Skeletal muscle tissue (tissue), 4 donors: ENCODE results near the gene PIK3CD. TPM values are rescaled to one million over a fixed set of nuclear protein-coding genes. Genes with fewer than 3 reads are reported as not detected.
"Not testable (repeated sequence)": the region's sequence is repeated elsewhere in the genome, so short reads cannot be mapped to it uniquely, and the experiment has no call there.

Source experiments
- H3K27ac ChIP-seq: one replicate; pipeline ENCODE4 v1.7.0; 2013; ENCODE audit warnings: mild to moderate bottlenecking, low read depth, low read length, inconsistent platforms
- H3K27me3 ChIP-seq, 3 donors: one replicate each; pipeline ENCODE4 v1.7.0; 2013; ENCODE audit warnings: low read length in 3 of 3; ENCODE audit not compliant: control insufficient read depth in 3 of 3, insufficient read depth in 3 of 3
- H3K36me3 ChIP-seq, 3 donors: one replicate each; pipeline ENCODE4 v1.7.0; 2013; ENCODE audit warnings: low read length in 3 of 3; ENCODE audit not compliant: control insufficient read depth in 3 of 3, insufficient read depth in 3 of 3
- H3K4me1 ChIP-seq, 3 donors: one replicate each; pipeline ENCODE4 v1.7.0; 2013; ENCODE audit warnings: low read length in 3 of 3, mild to moderate bottlenecking in 3 of 3; ENCODE audit not compliant: control insufficient read depth in 3 of 3, insufficient read depth in 3 of 3
- H3K4me3 ChIP-seq, 3 donors: one replicate each; pipeline ENCODE4 v1.7.0; 2013; ENCODE audit warnings: low read length in 3 of 3
- H3K9ac ChIP-seq, 3 donors: one replicate each; pipeline ENCODE4 v1.7.0; 2013; ENCODE audit warnings: low read length in 3 of 3, mild to moderate bottlenecking in 3 of 3, moderate library complexity in 2 of 3, low read depth in 1 of 3
- H3K9me3 ChIP-seq, 3 donors: one replicate each; pipeline ENCODE4 v1.7.0; 2013; ENCODE audit warnings: low read length in 3 of 3; ENCODE audit not compliant: control insufficient read depth in 3 of 3
- total RNA-seq: library from RNA; depleted of rRNA; stranded (reverse); fragments of >200 nt; gene quantifications from one replicate; pipeline ENCODE4 v1.2.3, GENCODE V29; 2014
- donor health status: Osteomylitis.

The PIK3CD gene
- total RNA-seq, 1 donor from 2014 or later, result 4.2 TPM

DNA sequence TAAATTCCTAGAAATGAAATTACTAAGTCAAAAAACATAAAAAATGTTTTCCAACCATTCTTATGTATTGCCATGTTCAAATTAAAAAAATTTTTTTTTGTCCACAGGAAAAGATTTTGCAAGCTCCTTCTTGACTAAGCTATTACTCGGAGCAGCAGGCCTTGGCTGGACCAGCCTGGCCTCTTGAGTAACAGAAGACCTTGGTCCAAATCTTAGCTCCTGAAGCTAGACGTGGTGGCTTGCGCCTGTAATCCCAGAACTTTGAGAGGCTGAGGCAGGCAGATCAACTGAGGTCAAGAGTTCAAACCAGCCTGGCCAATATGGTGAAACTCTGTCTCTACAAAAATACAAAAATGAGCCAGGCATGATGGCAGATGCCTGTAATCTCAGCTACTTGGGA, 94.7 kb downstream of the PIK3CD start:
- peaks cover 26 to 40% (median 35%) of the 10 kb centered on the region in 3 donors for H3K36me3 ChIP-seq
- no peaks in the 10 kb centered on the region for H3K9me3 ChIP-seq
- no peak overlapping the region for H3K9ac ChIP-seq
- H3K4me3 ChIP-seq, result no peak overlapping the region
- H3K4me1 ChIP-seq, result no peaks in the 10 kb centered on the region
- no peak overlapping the region for H3K27ac ChIP-seq
- no peaks in the 10 kb centered on the region for H3K27me3 ChIP-seq

DNA sequence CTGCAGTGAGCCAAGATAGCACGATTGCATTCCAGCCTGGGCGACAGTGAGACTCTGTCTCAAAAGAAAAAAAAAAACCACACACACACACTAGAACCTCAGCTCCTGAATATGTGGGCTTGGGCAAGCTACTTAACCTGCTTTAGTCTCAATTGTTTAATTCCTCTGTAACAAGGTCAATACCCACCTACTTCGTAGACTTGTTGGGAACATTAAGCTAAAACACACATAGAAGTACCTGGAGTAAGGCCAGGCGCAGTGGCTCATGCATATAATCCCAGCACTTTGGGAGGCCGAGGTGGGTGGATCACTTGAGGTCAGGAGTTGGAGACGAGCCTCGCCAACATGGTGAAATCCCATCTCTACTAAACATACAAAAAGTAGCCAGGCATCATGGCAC, 95.1 kb downstream of the PIK3CD start:
- H3K36me3 ChIP-seq, result peaks cover 28 to 42% (median 36%) of the 10 kb centered on the region in 3 donors
- H3K4me3 ChIP-seq, result no peak overlapping the region
- H3K4me1 ChIP-seq, result no peaks in the 10 kb centered on the region
- H3K27ac ChIP-seq, result no peak overlapping the region
- H3K9me3 ChIP-seq, result no peaks in the 10 kb centered on the region
- H3K27me3 ChIP-seq, result no peaks in the 10 kb centered on the region
- H3K9ac ChIP-seq, result no peak overlapping the region

DNA sequence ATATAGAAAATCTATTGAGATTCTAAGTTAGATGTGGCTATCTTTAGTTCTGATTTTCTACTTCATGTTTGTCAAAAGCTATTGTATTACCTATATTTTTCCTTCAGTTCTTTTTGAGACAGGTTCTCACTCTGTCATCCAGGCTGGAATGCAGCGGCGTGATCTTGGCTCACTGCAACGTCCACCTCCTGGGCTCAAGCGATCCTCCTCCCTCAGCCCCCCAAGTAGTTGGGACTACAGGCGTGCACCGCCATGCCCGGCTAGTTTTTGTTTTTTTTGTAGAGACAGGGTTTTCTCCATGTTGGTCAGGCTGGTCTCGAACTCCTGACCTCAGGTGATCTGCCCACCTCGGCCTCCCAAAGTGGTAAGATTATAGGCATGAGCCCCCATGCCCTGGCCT, 96.9 kb downstream of the PIK3CD start:
- H3K27me3 ChIP-seq, H3K9ac ChIP-seq, H3K9me3 ChIP-seq, H3K4me1 ChIP-seq, H3K4me3 ChIP-seq, H3K27ac ChIP-seq: not testable (repeated sequence)
- peaks cover 29 to 46% (median 35%) of the 10 kb centered on the region in 3 donors for H3K36me3 ChIP-seq

DNA sequence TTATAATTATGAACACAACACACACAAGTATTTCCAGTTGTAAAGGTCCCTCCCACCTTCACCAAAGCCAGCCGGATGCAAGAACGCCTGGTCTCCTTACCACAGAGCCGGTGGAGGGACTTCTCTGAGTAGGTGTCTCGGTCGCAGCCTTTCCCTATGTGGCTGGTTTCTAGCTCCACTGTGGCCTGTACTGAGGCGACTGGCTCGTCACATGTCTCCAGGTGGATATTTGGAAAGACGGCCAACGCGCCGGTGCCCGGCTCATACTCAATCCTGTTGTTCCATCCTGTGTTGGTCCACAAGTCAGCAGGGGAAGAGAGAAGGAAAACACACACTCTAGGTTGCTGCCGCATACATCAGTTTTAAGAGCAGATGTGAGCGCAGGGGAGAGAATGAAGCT, 97.8 kb downstream of the PIK3CD start:
- Histone ChIP-seq H3K9me3 (no peaks in the 10 kb centered on the region), H3K27me3 (no peaks in the 10 kb centered on the region), H3K9ac (no peak overlapping the region), H3K27ac (no peak overlapping the region), H3K4me3 (no peak overlapping the region), H3K4me1 (peaks cover 0 to 5% (median 0%) of the 10 kb centered on the region in 3 donors), H3K36me3 (peaks cover 22 to 36% (median 29%) of the 10 kb centered on the region in 3 donors)

DNA sequence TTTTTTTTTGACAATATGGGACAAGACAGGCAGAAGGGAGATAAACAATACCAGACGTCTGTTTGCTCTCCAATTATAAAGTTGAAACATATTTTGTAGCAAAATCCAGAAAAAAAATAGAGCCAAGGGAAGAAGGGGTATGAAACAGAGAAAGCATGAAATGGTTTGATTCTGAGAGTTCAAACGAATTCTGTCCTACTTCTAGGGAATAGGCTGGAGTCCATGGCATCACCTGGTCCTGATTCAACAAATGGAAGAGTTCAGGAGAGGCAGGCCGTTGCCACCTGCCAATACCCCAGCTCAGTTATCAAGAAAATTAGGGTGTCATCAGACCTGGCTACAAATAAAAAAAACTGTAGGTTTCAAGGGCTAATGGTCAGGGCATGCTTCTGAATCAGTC, 100.4 kb downstream of the PIK3CD start:
- H3K9ac ChIP-seq, result no peak overlapping the region
- H3K27me3 ChIP-seq, result no peaks in the 10 kb centered on the region

DNA sequence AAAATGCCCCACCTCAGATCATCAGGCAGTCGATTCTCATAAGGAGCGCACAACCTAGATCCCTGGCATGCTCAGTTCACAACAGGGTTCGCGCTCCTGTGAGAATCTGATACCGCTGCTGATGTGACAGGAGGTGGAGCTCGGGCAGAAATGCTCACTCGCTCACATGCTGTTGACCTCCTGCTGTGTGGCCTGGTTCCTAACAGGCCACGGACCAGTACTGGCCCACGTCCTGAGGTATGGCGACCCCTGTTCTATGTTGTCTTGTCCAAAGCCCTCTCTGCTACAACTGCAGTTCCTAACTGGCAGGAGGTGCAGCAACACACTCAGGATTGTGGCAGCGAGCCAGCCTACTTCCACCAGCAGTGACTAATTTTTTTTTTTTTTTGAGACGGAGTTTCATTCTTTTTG, 101.6 kb downstream of the PIK3CD start:
- no peaks in the 10 kb centered on the region for H3K27me3 ChIP-seq
- peak overlapping the region; percentile 25 for H3K27ac ChIP-seq
- H3K4me1 ChIP-seq, result peaks cover 0 to 5% (median 0%) of the 10 kb centered on the region in 3 donors
- H3K9ac ChIP-seq, result no peak overlapping the region
- H3K36me3 ChIP-seq, result peaks cover 17 to 31% (median 28%) of the 10 kb centered on the region in 3 donors
- no peaks in the 10 kb centered on the region for H3K9me3 ChIP-seq
- no peak overlapping the region for H3K4me3 ChIP-seq

More for the DNA sequence above, 100.4 kb downstream of the PIK3CD start:
- no peak overlapping the region for H3K4me3 ChIP-seq
- H3K27ac ChIP-seq, result no peak overlapping the region
- peaks cover 0 to 5% (median 0%) of the 10 kb centered on the region in 3 donors for H3K4me1 ChIP-seq
- no peaks in the 10 kb centered on the region for H3K9me3 ChIP-seq
- H3K36me3 ChIP-seq, result peaks cover 17 to 31% (median 28%) of the 10 kb centered on the region in 3 donors

DNA sequence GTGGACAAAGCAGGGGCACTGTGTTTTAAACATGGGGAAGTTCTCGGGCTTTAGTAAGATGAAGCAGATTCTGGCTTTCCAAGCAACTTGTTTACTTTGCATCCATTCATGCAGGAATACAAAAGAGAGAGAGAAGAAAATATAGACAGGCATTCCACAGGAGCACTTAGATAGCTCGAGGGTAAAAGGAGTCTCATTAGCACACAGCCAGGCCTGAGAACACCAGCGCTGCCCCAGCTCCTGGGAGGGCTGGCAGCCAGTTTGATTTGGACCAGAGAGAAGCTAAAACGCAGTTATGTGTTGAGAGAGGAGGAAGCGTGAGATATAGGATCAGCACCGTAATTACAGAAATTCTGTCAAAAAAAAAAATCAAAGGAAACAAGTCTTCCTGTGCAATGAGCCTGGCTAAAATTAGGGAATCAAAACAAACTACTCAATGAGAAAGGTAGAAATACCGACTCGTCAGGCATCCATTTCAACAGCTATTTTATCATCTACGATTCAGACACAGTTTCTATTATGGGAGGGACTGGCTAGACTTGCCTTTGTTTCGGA, 104.0 kb downstream of the PIK3CD start:
- Histone ChIP-seq H3K36me3 (peaks cover 8 to 18% (median 14%) of the 10 kb centered on the region in 3 donors), H3K27ac (no peak overlapping the region), H3K27me3 (no peaks in the 10 kb centered on the region), H3K9ac (no peak overlapping the region), H3K9me3 (no peaks in the 10 kb centered on the region), H3K4me1 (peaks cover 0 to 14% (median 4%) of the 10 kb centered on the region in 3 donors), H3K4me3 (no peak overlapping the region)

DNA sequence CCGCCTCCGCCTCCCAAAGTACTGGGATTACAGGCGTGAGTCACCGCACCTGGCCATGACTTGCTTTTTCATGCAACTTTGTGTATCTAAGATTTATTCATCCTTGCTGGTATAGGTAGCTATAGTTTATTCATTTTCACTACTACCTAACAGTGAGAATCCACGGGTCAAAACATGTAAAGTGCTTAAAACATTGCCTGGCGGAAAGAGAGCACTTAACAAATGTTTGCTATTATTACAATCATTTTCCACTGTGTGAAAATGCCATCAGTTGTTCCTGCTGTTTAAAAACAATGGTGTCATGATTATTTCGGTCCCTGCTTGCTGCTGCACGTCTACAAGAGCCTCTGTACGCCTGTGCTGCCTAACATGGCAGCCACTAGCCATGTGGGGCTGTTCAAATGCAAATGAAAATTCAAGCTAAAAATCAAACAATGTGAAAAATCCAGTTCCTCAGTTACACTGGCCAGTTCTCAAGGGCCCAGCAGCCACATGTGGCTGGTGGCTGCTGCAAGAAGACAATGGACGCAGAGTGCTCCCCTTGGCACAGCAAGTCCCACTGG, 107.1 kb downstream of the PIK3CD start:
- Histone ChIP-seq H3K36me3 (peaks cover 0 to 4% (median 4%) of the 10 kb centered on the region in 3 donors), H3K27ac (no peak overlapping the region), H3K4me1 (peaks cover 0 to 9% (median 4%) of the 10 kb centered on the region in 3 donors), H3K9me3 (no peaks in the 10 kb centered on the region), H3K27me3 (no peaks in the 10 kb centered on the region), H3K4me3 (no peak overlapping the region), H3K9ac (no peak overlapping the region)

DNA sequence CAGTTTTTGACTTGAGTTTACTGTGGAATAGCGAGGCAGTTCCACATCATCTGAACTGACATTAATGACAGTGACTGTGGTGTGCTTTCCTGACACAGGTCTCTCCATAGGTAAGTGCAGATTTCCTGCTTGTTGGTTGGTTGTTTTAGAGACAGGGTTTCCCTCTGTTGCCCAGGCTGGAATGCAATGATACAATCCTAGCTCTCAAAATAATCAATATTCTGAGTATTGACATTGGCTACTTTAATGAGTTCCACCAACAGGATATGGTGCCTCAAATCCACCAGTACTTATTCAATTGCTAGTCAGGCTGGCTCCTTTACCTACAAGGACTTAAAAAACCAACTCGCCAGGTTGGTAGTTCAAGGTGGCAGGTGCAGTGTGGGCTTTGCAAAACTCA, 108.4 kb downstream of the PIK3CD start:
- Histone ChIP-seq H3K9me3 (no peaks in the 10 kb centered on the region), H3K4me1 (peaks cover 0 to 9% (median 4%) of the 10 kb centered on the region in 3 donors), H3K27ac (no peak overlapping the region)

DNA sequence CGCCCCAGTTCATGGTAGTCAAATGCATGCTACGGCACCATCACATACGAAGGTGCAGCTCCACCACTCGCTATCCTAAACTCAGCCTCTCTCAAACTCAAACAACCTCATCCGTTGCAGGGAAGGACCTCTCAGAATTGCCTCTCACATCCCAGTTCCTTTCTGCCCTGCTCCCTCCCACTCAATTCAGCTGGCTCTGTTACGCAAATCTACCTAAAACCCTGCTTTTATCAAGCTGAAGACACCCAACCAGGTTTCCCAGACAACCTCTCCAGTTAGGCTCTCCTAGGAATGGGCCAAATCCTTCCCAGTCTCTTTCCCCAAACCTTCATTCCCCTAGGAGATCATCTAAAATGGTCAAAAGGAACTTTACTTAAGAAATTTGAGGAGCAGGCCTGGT, 109.3 kb downstream of the PIK3CD start:
- Histone ChIP-seq H3K4me3 (no peak overlapping the region), H3K4me1 (peaks cover 0 to 9% (median 4%) of the 10 kb centered on the region in 3 donors), H3K9ac (no peak overlapping the region), H3K27ac (no peak overlapping the region), H3K27me3 (no peaks in the 10 kb centered on the region), H3K9me3 (no peaks in the 10 kb centered on the region), H3K36me3 (peaks cover 0 to 4% (median 2%) of the 10 kb centered on the region in 3 donors)

More for the DNA sequence above, 108.4 kb downstream of the PIK3CD start:
- H3K36me3 ChIP-seq, result peaks cover 0 to 4% (median 2%) of the 10 kb centered on the region in 3 donors
- H3K9ac ChIP-seq, result no peak overlapping the region
- no peak overlapping the region for H3K4me3 ChIP-seq
- no peaks in the 10 kb centered on the region for H3K27me3 ChIP-seq
